Endometrium (tissue), 2 donors: Measurements from ENCODE around the gene RAB7A.

Experiments
- FAIRE-seq: peaks from 2 replicates; lab custom pipeline; 2012; peaks lifted over from hg19 to GRCh38; lab: Jason Lieb, UNC
- donor health status: control.
- donor health status: control.

RAB7A gene

DNA sequence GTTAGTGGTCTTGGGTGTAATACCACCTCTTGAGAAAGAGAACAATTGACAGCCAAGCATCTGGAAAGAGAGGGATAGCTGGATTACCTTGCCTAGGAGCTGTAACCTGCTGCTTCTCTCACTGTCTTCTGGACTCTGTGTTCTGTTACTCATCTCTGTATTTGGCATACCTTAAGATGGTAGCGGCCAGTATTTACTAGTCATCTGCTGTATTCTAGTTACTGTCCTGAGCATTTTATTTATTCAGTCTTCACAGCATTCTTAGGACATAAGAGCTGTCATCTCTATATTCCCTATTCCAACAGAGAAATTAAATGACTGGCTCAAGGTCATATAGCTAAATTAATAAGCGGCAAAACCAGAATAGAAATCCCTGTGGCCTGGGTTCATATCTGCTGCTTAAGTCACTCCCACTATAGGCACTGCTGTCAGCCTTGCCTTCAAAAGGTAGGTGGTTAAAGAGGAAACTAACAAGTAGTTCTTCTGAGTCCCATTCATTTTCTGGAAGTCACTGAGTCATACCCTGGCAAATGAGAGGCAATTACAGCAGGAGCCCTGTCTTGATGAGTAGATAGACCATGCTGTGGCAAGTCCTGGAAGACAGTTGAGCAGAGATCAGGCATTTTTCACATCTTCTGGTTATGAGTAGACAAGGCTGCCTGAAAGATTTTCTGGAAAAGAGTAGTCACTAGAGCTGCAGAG lies 68.2 kb downstream of the RAB7A start:
- no peak for FAIRE-seq

DNA sequence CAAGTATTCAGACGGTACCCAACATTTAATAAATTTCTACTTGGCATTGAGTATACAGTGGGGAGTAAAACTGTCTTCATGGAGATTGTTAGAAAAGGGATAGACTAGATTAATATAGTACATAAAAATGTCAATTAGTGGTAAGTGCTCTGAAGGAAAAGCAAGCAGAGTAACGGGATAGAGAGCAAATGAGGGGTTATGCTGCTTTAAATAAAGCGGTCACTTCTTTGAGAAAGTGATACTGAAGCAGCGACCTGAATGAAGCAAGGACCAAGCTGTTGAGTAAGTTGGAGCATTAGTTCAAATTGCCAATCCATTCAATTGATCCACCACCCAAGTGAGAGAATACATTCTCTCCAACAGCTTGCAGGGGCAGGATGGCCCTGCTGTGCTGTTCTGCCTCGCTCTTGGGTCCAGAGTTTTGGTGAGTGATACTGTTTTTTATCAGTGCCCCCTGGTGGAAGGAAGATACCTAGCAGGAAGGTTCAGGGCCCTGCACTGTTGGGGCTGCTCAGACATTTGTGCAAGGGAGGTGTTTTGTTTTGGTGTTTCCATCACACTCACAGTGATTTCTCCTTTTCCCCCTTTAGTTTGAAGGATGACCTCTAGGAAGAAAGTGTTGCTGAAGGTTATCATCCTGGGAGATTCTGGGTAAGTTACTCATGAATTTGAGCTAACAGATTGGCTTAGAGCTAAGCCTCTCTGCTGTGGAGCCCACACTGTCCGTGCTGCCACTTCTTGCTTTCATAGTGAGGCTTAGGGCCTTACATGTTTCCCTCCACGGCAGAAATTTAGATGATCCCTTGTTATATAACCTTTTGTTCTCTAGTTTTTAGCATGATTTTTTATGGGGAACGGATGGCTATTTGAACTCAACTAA lies 69.0 kb downstream of the RAB7A start:
- no peak for FAIRE-seq

DNA sequence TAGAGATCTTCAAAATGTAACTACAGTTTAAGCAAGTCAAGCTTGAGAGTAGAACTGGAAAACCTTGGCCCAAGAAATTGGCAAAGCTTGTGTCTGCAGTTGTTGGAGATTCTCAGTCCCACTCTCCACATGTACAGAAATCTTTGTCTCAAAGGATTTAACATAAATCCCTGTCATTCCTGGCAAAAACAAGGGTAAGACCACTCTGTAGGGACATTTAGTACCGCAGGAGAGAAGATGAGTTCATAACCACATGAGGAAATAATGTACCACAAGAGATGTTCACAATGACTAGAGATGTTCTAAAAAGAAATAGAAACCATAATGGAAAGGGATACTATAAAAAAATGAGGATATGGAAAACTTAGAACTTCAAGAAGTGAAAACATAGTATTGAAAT lies 73.7 kb downstream of the RAB7A start:
- FAIRE-seq, result no peak

DNA sequence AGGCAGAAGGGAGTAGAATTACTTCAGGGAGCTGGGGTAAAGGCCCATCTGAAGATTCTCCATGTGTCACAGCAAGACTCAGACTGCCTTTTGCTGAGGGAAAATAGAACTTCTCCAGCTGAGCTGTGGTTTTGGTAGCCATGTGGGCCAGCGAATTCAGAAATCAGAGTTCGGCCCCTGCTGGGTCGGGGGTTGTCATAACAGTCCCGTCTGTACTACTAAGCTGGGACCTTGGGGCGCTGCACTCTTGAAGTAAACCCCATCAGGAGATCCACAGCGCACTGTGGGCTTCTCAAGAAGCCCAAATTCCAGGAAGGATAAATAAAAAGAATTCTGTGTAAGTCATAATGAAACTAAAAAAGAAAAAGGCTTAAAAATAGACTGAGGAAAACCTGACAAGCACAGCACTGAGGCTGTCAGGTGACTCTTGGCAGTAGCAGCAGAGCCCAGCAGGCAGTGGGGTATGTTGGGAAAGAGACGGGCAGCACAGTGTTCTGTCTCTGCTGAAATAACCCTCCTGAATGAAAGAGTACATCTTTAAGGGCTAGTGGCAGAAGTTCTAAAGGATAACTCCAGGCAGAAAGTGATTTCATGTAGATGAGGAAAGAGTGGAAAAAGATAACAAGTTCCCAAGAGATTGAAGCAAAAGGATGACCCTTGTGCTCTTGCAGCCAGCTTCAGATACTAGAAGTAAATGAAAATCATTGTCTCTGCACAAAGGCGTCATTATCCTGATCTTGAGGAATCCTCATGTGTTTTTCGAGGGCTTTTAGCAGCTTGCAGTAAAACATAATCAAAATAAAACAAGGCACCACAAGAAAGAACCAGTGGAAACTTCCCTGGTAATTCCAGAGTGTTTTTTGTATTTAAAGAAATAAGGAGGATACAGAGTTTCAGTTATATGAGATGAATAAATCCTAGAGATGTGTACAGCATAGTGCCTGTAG lies 74.5 kb downstream of the RAB7A start:
- FAIRE-seq, result no peak

DNA sequence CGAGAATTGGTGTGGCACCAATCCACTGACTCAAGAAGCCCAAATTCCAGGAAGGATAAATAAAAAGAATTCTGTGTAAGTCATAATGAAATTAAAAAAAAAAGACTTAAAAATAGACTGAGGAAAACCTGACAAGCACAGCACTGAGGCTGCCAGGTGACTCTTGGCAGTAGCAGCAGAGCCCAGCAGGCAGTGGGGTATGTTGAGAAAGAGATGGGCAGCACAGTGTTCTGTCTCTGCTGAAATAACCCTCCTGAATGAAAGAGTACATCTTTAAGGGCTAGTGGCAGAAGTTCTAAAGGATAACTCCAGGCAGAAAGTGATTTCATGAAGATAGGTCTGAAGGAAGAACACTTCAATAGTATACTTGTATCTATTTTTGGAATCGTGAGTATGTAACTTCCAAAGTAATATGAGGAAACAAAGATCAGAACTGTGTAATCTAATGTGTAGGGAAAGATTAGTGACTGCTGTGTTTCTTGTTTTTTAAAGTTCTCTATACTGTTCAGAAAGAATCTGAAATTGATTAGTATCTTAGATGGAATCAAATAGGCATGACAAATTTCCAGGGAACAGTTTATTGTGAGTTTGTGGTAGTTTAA lies 75.9 kb downstream of the RAB7A start:
- FAIRE-seq, result no peak

DNA sequence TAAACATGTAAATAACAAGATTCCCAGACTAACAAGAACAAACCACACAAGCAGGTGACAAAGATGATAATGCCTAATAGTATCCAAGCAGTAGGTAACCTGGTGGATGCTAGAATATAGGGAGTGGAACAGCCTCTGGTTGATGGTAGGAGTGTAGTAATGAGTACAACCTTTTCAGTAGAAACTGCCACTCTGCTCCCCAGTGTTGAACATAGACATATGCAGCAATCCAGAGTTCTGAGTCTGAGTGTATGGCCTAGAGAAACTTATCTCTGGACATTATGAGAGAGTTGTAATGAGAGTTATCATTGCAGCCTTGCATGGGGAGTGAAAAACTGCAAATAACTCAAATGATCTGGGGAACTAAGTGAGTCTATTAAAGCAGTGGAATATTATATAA lies 77.3 kb downstream of the RAB7A start:
- no peak for FAIRE-seq

DNA sequence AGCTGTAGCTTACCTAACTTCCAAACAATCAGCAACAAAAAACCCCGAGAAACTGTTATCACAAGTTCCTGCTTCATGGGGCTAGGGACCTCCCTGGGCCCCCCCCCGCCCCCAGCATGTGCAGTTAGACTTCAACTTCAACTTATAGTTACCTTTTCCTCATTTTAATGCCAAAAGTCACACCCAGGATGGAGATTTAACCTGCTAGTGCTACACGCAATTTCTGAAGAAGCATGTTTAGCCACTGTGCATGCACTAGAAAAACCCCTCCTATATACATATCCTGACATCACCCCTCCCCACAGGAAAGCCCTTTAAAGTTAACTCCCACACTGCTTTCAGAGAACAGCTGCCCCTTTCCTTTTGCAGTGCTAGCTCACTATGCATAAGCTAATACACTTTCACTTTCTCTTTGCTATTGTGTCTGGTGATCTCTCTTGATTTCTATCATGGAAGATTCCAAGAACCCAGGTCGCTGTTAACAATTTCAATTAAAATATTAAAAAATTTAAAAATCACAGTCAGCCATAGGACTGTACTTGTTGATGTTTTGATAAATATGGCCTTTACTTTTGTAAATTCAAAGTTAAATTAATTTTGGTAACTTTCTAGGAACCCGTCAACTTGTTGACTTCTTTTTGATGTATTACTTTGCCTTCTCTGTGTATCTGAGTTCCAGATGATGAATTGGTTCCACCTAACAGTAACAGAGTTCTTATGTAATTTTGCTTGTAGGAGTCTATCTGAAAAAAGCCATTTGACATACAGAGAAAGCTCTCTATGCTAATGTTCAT lies 78.2 kb downstream of the RAB7A start:
- FAIRE-seq, result no peak

DNA sequence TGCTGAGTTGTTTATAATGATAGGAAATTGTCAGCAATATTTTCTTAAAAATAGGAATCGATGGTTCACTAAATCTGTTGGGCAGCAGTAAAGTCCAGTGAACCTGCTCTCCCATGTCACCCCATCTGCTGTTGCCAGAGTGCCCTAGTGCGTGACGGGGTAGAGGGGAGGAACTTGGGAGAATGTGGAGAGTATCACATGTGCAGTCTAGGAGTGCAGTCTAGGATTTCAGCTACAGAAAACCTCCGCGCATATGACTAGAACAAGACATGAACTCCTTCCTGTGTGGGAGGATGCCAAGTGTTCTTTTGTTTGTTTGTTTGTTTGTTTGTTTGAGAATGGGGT lies 78.8 kb downstream of the RAB7A start:
- no peak for FAIRE-seq

DNA sequence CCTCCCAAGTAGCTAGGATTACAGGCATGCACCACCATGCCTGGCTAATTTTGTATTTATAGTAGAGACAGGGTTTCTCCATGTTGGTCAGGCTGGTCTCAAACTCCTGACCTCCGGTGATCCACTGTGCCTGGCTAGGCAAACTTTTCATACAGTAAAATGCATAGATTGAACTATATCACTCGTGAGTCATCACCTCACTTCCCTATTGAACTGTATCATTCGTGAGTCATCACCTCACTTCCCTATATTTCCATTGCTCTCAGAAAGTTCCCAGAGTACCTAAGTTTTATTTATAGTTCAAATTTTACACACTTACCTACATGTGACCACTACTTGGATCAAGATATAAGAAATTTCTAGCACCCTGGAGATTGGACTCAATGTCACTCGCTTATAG lies 79.8 kb downstream of the RAB7A start:
- FAIRE-seq, result no peak

DNA sequence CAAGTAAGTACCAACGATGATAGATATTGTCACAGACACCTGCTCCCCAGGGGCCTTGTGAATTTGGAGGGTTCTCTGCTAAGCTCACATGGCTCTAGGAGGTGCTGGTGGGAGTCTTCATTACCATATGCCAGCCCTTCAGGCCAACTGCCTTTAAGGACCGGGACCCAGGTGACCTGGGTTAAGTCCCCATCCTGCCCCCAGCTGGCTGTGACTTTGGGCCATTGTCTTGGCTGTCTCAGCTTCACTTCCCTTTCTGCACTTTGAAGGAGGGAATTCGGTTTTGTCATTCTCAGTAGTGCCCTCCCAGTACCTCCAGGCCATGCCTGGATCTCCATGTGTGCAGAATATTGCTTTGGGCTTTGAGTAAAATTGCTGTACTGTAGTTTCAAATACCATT lies 80.6 kb downstream of the RAB7A start:
- no peak for FAIRE-seq

DNA sequence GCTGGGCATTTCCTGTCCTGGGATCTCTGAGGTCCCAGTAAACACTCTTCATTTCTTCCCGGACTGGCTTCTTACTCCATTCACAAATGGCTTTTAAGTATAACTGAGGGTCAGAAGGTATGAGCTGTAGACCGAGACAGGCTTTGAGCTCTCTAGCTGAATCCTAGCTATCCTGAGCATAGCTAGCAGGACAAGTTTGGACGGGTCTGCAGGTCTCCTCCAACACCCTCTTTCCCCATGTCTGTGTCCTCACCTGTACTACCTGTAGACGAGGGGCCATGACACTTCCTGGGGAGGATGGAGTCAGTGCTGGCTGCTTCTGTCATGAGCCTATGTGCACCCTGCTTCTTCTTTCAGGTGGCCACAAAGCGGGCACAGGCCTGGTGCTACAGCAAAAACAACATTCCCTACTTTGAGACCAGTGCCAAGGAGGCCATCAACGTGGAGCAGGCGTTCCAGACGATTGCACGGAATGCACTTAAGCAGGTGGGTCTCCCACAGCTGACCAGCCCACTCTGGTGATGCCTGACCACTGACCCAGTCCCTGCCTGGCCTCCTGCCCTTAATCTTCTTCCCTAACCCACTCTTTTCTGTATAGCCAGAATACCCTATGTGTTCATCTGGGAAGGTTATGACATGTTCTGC lies 81.3 kb downstream of the RAB7A start:
- no peak for FAIRE-seq

DNA sequence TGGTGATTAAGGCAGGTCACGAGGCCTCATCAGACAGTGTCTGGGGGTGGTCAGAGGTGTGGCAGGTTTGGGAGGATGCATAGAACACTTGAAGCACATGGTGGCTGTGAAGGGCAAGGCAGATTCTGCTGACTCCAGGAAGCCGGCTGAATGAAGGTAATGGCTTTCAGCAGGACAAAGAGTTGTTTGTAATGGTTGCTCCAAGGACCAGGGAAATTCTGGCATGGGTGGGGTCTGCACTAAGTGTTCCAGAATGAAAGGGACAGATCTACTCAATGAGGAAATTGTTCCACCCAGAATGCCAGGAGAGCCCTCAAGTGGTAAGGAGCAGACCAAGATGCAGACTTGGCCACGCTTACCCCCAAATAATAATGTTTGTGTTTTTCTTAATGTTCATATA lies 82.7 kb downstream of the RAB7A start:
- no peak for FAIRE-seq

DNA sequence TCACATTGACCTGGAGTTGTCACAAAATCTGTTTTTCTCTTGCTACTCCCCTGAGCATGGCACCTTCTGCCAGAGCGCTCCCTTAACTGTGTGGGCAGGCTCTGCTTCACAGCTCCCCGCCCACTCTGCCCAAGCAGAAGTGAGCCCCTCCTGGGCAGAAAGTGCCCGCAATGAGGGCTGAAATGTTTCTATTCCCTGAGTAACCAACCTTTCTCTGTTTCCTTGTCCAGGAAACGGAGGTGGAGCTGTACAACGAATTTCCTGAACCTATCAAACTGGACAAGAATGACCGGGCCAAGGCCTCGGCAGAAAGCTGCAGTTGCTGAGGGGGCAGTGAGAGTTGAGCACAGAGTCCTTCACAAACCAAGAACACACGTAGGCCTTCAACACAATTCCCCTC lies 87.1 kb downstream of the RAB7A start:
- FAIRE-seq, result no peak

DNA sequence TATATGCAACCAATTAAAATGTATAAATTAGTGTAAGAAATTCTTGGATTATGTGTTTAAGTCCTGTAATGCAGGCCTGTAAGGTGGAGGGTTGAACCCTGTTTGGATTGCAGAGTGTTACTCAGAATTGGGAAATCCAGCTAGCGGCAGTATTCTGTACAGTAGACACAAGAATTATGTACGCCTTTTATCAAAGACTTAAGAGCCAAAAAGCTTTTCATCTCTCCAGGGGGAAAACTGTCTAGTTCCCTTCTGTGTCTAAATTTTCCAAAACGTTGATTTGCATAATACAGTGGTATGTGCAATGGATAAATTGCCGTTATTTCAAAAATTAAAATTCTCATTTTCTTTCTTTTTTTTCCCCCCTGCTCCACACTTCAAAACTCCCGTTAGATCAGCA lies 88.1 kb downstream of the RAB7A start:
- FAIRE-seq, result no peak

DNA sequence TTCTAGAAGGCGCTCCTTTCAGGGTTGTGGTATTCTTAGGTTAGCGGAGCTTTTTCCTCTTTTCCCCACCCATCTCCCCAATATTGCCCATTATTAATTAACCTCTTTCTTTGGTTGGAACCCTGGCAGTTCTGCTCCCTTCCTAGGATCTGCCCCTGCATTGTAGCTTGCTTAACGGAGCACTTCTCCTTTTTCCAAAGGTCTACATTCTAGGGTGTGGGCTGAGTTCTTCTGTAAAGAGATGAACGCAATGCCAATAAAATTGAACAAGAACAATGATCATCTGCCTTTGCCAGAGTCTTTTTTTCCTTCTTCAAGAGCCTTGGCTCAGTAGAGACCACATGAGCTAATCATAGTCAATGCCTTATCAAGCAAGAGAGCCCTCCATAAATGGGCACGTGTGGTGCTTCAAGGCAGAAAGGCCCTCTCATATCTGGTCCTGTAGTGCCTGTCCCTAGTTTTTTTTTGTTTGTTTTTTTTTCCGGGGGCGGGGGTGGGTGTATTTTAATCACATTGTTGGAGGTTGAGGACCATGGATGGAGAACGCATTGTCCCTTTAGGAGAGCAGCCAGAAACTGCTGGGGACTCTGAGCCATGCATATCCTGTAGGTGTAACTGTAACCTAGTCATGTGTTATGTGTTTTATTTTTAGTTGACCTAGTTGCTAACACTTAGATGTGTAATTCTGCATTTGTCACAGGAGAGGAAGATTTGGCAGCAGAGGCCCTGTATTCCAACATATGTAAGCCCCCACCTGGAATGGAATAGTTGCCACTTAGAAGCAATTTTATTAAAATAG lies 88.7 kb downstream of the RAB7A start:
- no peak for FAIRE-seq

DNA sequence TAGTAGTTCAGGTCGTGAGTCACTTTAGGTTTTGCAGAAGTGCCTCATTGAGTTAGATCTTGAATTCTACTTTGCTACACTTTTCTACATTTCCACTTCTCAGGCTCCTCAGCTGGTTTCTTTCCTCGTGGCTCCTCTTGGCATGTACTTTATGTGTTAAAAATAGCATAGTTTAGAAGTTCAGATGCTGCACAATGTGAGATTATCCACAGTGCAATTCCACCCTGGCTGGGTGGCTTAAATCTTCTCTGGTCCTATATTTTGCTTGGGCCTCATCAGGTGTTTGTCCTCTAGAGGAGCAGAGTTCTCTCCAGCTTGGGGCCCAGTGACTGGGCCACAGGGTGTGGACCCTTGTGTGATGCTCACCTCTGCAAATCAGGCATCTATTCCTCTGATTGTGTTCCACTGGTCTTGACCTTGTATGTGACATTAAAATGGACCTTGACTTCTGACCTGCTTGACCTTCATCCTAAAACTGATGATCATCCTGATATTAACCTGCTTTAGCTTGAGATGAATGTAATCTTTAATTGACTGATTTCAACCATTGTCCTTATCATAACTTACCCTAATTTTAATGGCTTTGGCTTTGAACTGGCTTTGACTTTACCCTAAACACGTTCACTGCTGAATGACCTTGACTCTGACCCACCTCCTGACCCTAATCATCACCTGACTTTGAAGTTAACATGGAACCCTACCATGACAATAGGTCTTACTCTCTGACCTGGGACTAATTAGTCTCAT lies 89.5 kb downstream of the RAB7A start:
- no peak for FAIRE-seq

DNA sequence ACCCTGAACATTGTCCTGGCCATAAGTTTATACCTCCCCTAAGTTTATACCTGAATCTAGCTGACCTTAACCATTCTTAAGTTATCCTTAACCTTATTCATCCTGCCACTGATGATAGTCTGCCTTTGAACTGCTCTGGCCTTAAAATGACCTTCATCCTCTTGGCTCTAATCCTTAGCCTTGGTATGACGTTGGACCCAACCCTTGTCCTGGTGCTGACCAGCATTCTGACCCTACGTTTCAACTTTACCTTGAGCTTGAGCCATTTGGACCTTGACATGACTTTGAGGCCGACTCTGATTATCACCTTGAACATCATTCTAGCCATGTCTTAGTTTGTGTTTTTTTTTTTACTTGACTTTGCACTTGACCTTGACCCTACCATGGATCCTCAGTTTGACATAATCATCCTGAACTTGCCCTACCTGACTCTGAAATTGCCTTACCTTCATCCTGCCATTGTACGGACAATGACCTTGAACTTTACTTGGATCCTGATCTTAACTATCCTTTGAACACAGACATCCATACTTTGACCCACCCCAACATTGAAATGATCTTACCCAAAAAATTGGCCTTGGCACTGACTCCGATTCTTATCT lies 92.3 kb downstream of the RAB7A start:
- no peak for FAIRE-seq

DNA sequence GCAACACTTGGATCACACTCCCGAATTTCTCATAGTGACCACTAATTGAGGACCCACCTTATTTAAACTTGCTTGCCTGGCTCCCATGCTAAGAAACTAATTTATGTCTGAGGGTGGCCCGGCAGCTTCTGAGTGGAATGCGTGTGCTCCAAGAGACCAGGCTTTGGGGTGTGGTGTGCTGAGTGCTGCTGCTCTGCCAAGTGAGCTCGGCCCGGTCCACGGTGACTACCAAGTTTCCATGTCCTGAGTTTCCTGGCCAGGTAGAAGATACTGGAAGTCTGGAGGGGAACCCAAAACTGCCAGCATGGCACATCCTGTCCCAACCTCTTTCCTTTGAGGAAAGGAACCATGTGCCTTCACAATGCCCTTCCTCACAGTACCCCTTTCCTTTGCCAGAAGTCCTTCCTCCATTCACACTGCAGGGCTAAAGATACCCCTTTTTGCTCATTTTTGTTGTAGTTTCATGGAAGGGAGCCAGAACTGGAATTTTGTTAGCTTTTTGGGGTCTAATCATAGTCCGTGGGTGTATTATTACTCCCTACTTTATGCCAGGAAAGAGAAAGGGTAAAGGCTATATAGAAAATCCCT lies 94.4 kb downstream of the RAB7A start:
- no peak for FAIRE-seq

DNA sequence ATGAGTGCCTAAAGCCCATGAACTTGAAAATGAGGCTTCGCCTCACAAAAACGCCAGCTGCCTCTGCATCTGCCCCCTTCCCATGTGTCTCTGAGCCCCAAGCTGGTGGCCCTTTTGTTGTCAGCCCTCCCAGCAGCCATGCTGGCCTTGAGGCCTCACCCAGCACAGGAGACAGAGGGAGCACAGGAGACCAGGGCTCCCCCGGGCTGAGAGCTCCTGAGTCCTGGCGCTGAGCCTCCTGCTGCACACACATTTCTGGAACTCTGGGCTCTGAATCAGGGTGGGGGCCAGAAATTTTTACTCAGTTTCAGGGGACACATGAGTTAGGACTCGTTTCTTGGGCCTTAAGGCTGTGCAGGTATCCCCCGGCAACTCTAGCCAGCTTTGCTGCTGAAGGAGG lies 97.0 kb downstream of the RAB7A start:
- FAIRE-seq, result no peak
